Measurements from ENCODE around the gene FGF14. TPM values are rescaled to one million over a fixed set of nuclear protein-coding genes. Genes with fewer than 3 reads are reported as not detected.

The FGF14 gene
- total RNA-seq, 4 donors from 2014 or later = 0.12 to 3.5 (median 1.3) TPM

DNA sequence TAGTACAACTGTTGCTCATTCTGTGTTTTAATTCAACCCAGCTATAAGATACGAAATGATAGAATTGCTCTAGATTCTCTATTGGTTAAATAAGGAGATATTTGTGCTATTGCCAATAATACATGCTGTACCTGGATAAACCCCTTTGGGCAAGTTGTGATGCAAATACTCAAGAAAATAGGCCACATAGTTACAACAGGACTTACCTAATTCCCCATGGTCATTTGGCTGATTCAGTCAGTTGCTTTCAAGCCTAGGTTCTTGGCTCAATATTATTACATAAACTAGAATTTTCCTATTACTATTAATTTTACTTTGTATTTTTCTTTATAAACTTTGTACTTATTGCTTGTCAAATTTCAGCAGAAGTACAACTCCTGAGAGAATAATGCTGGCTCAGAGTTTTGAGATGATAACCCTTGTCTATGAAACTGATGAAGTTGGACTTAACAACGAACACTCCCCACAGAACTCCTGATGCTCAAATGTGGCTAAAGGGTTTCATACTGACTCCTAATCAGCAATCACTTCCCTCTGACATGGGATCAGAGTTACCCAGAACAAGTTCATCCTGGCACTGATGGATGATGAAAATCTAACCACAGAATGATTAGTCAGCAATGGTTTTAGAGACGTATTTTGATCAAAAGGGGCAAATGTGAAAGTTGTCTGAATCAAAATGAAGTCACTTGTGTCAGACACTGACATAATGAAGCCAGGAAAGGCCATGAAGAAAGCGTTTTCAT lies 728.3 kb downstream of the FGF14 start:
- no peak for ATAC-seq (ENCODE audit: low FRiP score)
- TF ChIP-seq CTCF (IDR thresholded peaks at IDR 0.05) = no peak
- no peak for DNase-seq (ENCODE audit: low spot score)

DNA sequence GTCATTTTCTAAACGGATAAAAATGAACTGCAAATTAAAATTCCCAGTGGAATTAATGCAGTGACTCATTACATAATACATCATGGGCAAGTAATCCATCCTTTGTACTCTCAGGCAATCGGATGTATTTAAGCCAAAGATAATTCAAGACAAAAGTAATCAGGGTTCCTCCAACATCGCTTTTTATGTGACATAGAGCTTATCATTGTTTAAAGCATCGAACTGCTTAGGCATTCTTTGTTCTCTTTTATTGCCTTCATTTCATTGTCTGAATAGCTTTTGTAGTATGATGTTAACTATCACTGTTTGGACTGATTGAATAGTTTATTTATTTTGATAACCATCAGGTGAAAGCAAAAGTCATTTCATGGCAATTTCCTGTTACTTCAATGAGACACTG lies 740.0 kb downstream of the FGF14 start:
- no peak for TF ChIP-seq CTCF (IDR thresholded peaks at IDR 0.05)
- ATAC-seq (ENCODE audit: low FRiP score) = no peak
- DNase-seq (ENCODE audit: low spot score) = no peak

Small RNA genes lying within 50 kb of the gene (small RNA-seq; reads per million reads assigned to genes)
- gene MIR2681 (0.39 reads per million), gene MIR4705 (not detected), gene RNU1-24P (not detected), gene RNY1P2 (not detected), gene RPL39P29 (not detected)

Other genes with a start within 250 kb of the FGF14 start
- gene TPP2, start 194.9 kb upstream of the FGF14 start, total RNA-seq = 10 to 100 TPM; 38.5 to 45.5 (median 42.3) TPM

Data from omental fat pad (tissue), 4 donors.